Measurements from ENCODE around the gene FNDC3B.
"Not testable (repeated sequence)": the region's sequence is repeated elsewhere in the genome, so short reads cannot be mapped to it uniquely, and the experiment has no call there.

The FNDC3B gene

GRCh38 chr3:172236771-172237742 is 197.7 kb downstream of the FNDC3B start:
- no peak for DNase-seq (ENCODE audit: low read depth)

- DNase-seq (ENCODE audit: low read depth): no peak
Measured at GRCh38 chr3:172238188-172238587, 198.8 kb downstream of the FNDC3B start.

- DNase-seq (ENCODE audit: low read depth): no peak
Measured at GRCh38 chr3:172239218-172239790, 199.9 kb downstream of the FNDC3B start.

- DNase-seq (ENCODE audit: low read depth): no peak
Measured at GRCh38 chr3:172241405-172241804, 202.0 kb downstream of the FNDC3B start.

GRCh38 chr3:172242471-172242870 is 203.1 kb downstream of the FNDC3B start:
- DNase-seq (ENCODE audit: low read depth): not testable (repeated sequence)

GRCh38 chr3:172243376-172243775 is 204.0 kb downstream of the FNDC3B start:
- not testable (repeated sequence) for DNase-seq (ENCODE audit: low read depth)

- DNase-seq (ENCODE audit: low read depth): no peak
Measured at GRCh38 chr3:172244011-172244410, 204.6 kb downstream of the FNDC3B start.

GRCh38 chr3:172245241-172245640 is 205.9 kb downstream of the FNDC3B start:
- no peak for DNase-seq (ENCODE audit: low read depth)

- no peak for DNase-seq (ENCODE audit: low read depth)
Measured at GRCh38 chr3:172246107-172246844, 206.9 kb downstream of the FNDC3B start.

GRCh38 chr3:172247525-172248274 is 208.3 kb downstream of the FNDC3B start:
- no peak for DNase-seq (ENCODE audit: low read depth)

GRCh38 chr3:172249039-172249438 is 209.7 kb downstream of the FNDC3B start:
- no peak for DNase-seq (ENCODE audit: low read depth)

- DNase-seq (ENCODE audit: low read depth): no peak
Measured at GRCh38 chr3:172251211-172251610, 211.8 kb downstream of the FNDC3B start.

- DNase-seq (ENCODE audit: low read depth): no peak
Measured at GRCh38 chr3:172253200-172253599, 213.8 kb downstream of the FNDC3B start.

- DNase-seq (ENCODE audit: low read depth): no peak
Measured at GRCh38 chr3:172254542-172254941, 215.2 kb downstream of the FNDC3B start.

- not testable (repeated sequence) for DNase-seq (ENCODE audit: low read depth)
Measured at GRCh38 chr3:172255321-172255720, 215.9 kb downstream of the FNDC3B start.

- no peak for DNase-seq (ENCODE audit: low read depth)
Measured at GRCh38 chr3:172256101-172256734, 216.8 kb downstream of the FNDC3B start.

- DNase-seq (ENCODE audit: low read depth): no peak
Measured at GRCh38 chr3:172257648-172258400, 218.4 kb downstream of the FNDC3B start.

GRCh38 chr3:172258624-172259023 is 219.2 kb downstream of the FNDC3B start:
- no peak for DNase-seq (ENCODE audit: low read depth)

- DNase-seq (ENCODE audit: low read depth): no peak
Measured at GRCh38 chr3:172259111-172259541, 219.7 kb downstream of the FNDC3B start.

GRCh38 chr3:172259726-172260248 is 220.4 kb downstream of the FNDC3B start:
- no peak for DNase-seq (ENCODE audit: low read depth)

All from activated gamma-delta T cell treated with anti-CD3 and anti-CD28 coated beads, Interleukin-2, amount 50 U/mL, for 16 hours (primary cell).